Fibroblast of upper back skin (primary cell): Measurements from ENCODE around the gene MILR1.
"Not testable (repeated sequence)": the region's sequence is repeated elsewhere in the genome, so short reads cannot be mapped to it uniquely, and the experiment has no call there.

ENCODE experiments used
- DNase-seq: peaks from one replicate; pipeline ENCODE4 v3.0.0-alpha.2; 2013

MILR1 gene

GRCh38 chr17:64477849-64478248 is 28.9 kb downstream of the MILR1 start:
- no peak for DNase-seq

GRCh38 chr17:64480951-64481350 is 32.0 kb downstream of the MILR1 start:
- no peak for DNase-seq

GRCh38 chr17:64484380-64484779 is 35.5 kb downstream of the MILR1 start:
- no peak for DNase-seq

- DNase-seq = no peak
These were observed 39.4 kb downstream of the MILR1 start for GRCh38 chr17:64488301-64488700.

GRCh38 chr17:64491034-64491860 is 42.3 kb downstream of the MILR1 start:
- peak; percentile 18 for DNase-seq

- peak; percentile 80 for DNase-seq
These were observed 43.1 kb downstream of the MILR1 start for GRCh38 chr17:64491994-64492393.

GRCh38 chr17:64492481-64493109 is 43.7 kb downstream of the MILR1 start:
- no peak for DNase-seq

GRCh38 chr17:64494121-64494520 is 45.2 kb downstream of the MILR1 start:
- no peak for DNase-seq

GRCh38 chr17:64495300-64495699 is 46.4 kb downstream of the MILR1 start:
- DNase-seq = not testable (repeated sequence)

- DNase-seq = no peak
These were observed 47.5 kb downstream of the MILR1 start for GRCh38 chr17:64496348-64496785.

- peak; percentile 92 for DNase-seq
These were observed 48.1 kb downstream of the MILR1 start, which contains the start of gene POLG2 for GRCh38 chr17:64496786-64497564. Gene POLG2 (minus strand): TSS chr17:64497054. CDS start chr17:64496968, 86 bp downstream.

GRCh38 chr17:64497565-64498035 is 48.7 kb downstream of the MILR1 start:
- no peak for DNase-seq

GRCh38 chr17:64498308-64499203 is 49.6 kb downstream of the MILR1 start:
- DNase-seq = no peak

- peak; percentile 28 for DNase-seq
These were observed 51.0 kb downstream of the MILR1 start for GRCh38 chr17:64499805-64500486.

- DNase-seq = no peak
These were observed 51.6 kb downstream of the MILR1 start for GRCh38 chr17:64500487-64500859.

GRCh38 chr17:64500862-64501765 is 52.2 kb downstream of the MILR1 start:
- no peak for DNase-seq

GRCh38 chr17:64502021-64502420 is 53.1 kb downstream of the MILR1 start:
- no peak for DNase-seq

GRCh38 chr17:64502809-64503208 is 53.9 kb downstream of the MILR1 start:
- DNase-seq = no peak

GRCh38 chr17:64503341-64503740 is 54.4 kb downstream of the MILR1 start:
- DNase-seq = no peak
